Hematopoietic multipotent progenitor cell (in vitro differentiated cells): ENCODE results near the gene MYLK3. TPM values are rescaled to one million over a fixed set of nuclear protein-coding genes. Genes with fewer than 3 reads are reported as not detected.

ENCODE experiments used
- DNase-seq, 3 donors: peaks; one replicate each; pipeline ENCODE4 v3.0.0-alpha.2; 2011 to 2015; ENCODE audit warnings: low read depth in 2 of 3, low spot score in 2 of 3
- total RNA-seq: library from RNA; depleted of rRNA; stranded (reverse); fragments of >200 nt; gene quantifications from one replicate; pipeline ENCODE4 v1.2.3, GENCODE V29; 2012

The MYLK3 gene
- total RNA-seq, 1 donor: 0.27 TPM

DNA sequence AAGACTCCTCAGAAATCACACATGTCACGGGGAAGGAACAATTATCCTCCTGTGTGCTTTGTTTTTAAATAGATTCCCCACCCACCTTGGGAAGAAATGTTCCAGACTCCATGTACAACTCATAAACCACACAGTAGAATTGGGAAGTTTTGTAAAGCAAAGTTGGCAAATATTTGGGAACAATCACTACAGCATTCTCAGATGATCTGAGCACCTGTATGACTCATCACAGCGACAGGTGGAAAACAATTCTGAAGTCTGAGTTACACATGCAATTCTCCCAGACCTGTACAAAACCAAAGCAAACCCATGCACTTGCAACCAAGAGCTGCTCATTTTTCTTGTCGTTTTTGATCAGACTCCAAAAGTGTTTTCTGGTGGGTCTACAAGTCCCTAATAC lies 14.4 kb upstream of the MYLK3 start:
- DNase-seq: no peak

GRCh38 chr16:46759309-46759708 lies 11.2 kb upstream of the MYLK3 start:
- DNase-seq: no peak

DNA sequence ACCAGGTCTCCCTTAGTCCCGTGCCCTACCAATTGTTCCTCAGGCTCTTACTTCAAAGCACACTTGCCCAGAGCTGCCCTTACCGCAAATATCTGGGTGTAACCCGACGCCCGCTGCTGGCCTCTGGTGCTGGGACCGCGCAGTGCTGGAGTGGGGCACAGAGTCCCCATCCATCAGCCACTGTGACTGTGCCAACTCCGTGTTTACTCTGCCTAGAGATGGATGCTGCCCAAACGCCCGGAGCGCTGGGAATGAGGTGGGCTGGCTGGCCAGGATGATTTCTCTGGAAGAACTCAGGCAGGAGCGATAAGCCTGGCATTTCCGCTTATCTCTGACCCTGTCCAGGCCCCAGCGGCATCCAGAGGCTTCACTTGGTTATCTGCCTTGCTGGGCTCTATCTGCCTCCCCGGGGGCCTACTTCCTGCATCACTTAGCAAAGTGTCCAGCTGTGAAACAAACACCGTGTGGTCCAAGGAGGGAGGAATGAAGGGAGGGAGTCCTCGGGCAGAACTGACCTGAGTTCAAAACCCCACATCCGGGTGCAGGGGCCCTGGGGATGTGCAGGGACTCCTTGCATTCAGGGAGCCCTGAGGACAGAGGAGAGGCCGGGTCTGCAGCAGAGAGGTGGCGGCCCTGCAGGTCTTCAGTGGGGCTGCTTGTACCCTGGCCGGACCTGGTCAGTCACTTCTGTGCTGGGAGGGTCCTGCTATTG lies 9.4 kb upstream of the MYLK3 start:
- no peak for DNase-seq

- DNase-seq: no peak
Measured at GRCh38 chr16:46756772-46757171, 8.6 kb upstream of the MYLK3 start.

GRCh38 chr16:46753015-46753414 lies 4.9 kb upstream of the MYLK3 start:
- DNase-seq: no peak

DNA sequence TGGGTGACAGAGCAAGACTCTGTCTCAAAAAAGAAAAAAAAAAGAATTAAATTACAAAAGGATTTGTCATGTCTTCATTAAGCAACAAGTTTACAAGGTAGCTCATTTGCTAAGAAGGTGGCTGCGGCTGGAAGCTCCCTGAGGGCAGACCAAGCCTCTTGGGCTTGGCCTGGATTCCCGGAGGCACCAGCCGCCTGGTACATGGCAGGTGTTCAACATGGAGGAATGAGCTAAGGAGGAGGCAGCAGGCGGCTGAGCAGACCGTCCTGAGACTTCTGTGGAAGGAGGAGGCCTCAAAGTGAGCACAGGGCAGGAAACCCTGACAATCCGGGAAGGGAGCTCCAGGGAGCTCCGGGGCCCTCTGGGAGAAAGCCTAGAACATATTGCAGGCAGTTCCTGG lies 3.2 kb upstream of the MYLK3 start:
- DNase-seq: no peak

DNA sequence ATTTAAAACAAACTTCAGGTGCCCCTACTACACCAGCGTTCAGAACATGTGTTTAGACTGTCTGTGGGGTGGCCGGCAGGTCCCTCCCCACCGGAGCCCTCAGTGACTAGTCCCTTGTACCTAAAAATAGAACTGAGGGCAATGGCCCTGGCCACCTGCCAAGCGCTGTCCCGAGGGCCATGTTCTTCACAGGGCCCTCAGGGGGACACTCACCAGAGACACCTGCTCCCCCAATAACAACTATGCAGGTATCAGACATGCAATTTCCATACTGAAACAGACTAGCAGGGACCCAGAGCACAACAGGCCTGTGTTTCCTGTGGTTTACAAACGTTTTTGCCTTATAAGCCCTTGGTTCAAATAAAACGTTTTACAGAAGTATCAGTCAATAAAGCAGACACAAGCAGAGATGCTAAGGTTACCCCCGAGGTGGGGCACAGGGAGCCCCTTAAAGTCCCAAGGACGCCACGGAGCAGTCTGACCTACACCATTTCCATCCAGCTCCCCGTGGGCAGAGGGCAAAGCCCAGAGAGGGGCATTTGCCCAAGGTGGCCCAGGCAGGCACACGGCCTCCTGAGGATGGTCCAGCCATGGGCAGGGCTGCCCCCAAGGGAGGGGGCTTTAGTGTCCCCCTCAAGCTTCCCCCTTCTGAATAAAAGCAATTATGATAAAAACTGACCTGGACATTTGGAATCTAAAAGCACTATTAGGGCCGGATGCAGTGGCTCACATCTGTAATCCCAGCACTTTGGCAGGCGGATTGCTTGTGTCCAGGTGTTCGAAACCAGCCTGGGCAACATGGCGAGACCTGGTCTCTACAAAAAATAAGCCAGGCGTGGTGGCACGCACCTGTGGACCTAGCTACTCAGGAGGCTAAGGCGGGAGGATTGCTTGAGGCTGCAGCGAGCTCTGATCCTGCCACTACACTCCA lies 896 bp upstream of the MYLK3 start:
- DNase-seq: peak in 2 of 3 donors; percentile 12 to 41

DNA sequence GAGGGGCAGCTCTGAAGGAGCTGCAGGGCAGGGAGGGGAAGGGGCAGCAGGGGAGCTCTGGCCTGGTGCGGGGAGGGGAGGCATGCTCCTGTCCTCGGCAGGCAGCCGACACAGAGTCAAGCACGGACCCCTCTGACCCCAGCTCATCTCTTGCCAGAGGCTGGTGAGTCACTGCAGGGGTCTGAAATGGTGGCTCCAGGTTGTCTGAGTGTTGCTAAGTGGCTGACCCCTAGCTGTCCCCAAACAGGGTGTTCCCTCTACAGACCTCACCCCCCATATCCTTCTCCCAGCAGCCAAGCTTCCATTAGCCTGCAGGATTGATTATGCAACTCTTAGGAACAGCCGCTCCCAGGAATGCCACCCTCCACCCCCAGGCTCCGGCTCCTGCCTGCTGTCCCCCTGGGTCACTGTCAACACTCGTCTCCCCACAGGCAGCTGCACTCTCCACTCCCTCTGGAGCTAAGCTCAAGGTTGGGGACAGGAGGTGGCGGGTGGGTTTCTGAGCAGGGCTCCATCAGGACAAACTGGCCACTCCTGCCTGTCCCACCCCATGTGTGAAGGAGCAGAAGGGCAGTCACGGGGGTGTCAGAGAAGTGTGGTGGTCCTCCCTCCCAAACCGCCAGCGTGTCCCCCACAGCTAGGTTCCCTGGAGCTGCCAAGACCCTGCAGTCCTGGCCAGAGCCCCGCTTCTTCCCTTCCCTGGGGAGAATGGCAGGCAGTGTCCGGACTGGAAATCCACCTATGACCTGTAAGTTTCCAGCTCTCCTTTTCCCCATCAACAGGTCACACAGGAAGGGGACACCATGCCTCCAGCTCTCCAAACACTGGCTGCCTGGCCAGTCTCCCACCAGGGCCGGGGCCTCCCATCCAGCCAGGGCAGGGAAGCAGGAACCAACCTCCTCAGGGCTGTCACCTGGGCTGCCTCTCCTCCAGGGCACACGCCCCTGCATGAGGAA lies 1.0 kb downstream of the MYLK3 start:
- DNase-seq: no peak

DNA sequence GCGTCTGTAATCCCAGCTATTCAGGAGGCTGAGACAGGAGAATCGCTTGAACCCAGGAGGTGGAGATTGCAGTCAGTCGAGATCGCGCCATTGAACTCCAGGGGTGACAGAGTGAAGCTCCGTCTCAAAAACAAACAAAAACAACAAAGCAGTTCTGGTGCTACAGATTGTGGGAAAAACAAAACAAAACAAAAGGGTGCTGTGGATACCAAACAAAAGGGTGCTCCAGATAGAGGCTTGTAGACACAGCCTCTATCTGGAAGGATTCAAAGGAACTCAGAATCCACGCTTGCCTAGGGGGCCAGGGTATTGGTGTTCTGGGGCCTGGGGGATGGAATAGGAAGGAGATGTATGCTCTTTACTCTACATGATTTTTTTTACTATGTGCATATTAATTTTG lies 2.5 kb downstream of the MYLK3 start:
- no peak for DNase-seq

DNA sequence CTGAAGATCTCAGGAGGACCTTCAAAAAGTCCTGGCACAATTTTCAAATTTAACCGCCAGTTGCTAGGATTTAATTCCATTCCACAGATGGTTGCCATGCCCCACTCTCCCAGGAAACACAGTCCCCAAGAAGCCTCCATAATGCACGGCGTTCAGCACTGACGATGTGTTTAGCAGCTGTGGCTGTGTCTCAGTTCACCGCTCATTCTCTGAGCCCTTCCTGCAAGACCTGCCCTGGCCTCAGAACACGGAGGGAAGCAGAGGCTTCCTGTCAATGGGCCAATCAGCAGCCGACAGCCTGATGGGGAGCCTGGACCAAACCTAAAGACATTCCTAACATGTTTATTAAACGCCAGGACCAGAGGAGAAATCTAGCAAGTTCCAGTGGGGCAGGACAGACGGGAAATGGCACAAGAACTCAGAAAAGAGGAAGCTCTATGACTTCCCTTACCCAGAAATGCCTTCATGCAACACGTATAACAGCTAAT lies 4.9 kb downstream of the MYLK3 start:
- peak in 2 of 3 donors; percentile 18 to 64 for DNase-seq

- no peak for DNase-seq
Measured at GRCh38 chr16:46739934-46740333, 8.2 kb downstream of the MYLK3 start.

- no peak for DNase-seq
Measured at GRCh38 chr16:46737621-46738214, 10.4 kb downstream of the MYLK3 start.

DNA sequence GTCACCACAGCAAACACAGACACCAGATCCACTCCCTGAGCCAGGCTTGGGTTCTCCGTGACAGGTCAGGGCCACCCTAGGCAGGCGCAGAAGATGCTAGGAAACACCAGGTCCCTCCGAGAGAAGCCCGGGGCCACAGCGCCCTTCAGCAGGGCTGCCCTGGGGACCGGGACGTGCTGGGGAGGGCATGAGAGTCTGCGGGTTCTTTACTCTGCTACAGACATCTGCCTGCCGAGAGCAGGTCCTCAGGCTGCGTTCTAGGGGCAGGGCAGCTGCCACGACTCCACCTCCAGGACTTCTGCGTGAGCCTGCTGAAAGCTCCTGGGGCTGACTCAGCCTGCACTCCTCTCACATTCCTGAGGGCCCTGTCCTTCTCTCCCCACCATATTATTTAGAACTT lies 11.4 kb downstream of the MYLK3 start:
- no peak for DNase-seq

- no peak for DNase-seq
Measured at GRCh38 chr16:46733319-46733830, 14.8 kb downstream of the MYLK3 start.

DNA sequence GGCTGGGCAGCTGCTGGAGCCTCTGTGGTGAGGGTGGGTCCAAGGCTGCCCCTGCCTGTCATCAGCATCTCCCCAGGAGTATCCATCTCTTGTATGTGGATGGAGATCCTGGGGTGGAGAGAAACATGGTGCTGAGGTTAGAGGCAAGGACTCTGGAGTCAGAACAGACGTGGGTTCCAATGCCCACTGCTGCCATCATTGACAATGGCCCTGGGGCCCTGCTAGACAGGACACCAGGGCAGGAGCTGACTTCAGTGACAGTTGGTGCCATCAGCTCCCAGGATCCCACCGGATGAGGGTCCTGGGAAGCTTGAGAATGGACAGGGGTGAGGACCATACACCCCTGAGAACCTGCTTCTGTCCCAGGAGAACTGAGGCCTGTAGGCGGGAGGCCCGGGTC lies 15.6 kb downstream of the MYLK3 start:
- DNase-seq: no peak

GRCh38 chr16:46731691-46732555 lies 16.2 kb downstream of the MYLK3 start:
- no peak for DNase-seq

- DNase-seq: no peak
Measured at GRCh38 chr16:46730801-46731690, 17.1 kb downstream of the MYLK3 start.

- no peak for DNase-seq
Measured at GRCh38 chr16:46730126-46730525, 18.0 kb downstream of the MYLK3 start.
